ENCODE measurements around the gene TPMT.

DNA sequence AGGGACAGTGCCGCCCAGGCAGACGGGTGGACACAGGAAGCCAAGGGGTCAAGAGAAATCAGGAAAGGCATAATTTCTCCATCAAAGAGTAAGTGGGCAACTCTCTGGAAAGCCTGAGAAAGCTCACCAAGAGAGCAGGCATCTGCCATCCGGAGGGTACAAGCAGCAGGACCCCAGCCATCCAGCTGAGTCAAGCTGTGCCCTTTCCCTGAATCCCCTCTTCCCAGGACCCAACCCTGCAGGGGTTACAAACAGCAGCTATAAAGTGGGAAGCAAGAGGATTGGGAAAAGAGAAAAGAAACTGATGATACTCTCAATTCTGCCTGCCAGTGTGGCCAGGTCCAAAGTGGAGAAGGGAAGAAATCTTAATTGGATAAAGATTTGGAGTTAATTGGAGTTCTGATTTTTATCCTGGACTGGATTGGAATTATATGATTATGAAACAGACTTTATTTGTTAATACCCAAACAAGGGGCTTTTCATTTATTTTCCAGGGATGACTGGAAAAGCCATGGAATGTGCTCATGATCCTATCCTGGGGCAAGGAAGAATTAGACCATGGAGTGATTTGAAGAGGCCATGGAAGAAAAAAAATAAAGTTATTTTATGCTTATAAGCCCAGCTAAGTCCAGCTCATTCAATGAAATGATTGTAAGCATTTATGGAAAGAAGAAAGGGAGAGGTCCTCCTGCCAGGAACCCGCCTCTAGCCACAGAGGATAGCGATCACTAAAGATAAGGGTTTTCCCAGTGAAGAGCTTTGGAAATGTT lies 67.3 kb downstream of the TPMT start:
- TF ChIP-seq POLR2A (IDR thresholded peaks at IDR 0.05; ENCODE audit: low read length) (no peak), GATA1 (IDR thresholded peaks at IDR 0.05; ENCODE audit: low read depth, low read length) (no peak)

All from erythroblast (primary cell).